ENCODE results near the gene OR4C6. TPM values are rescaled to one million over a fixed set of nuclear protein-coding genes. Genes with fewer than 3 reads are reported as not detected.
A peak's percentile ranks its signal among the peaks of the same experiment; 100 is the strongest.

Gene OR4C6
- total RNA-seq, 1 experiment from 2014 or later = 0.47 TPM

DNA sequence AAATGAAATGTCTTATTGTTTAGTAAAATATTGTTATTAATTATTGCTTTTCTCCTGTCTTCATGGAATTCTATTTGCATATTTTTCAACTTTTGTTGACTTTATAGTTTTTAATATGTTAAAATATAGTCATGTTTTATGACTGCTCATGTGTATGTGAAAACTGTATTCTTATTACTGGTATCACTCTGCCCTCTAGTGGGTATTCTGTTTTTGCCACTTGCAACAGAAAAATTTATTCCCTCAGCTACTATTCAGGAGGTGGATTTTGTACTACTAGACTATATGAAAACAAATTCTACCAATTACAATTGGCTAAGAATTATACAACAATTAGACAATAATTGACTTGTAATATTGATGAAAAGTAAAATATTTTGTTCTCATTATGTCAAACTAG lies 45.0 kb downstream of the OR4C6 start:
- Mint-ChIP-seq H3K27ac (ENCODE audit: unreplicated experiment) (no peak overlapping the region), H3K27me3 (ENCODE audit: unreplicated experiment) (no peaks in the 10 kb centered on the region), H3K36me3 (ENCODE audit: insufficient read depth, unreplicated experiment) (no peaks in the 10 kb centered on the region), H3K9me3 (ENCODE audit: low read depth, unreplicated experiment) (peaks cover 5% of the 10 kb centered on the region), H3K4me3 (ENCODE audit: low read depth, unreplicated experiment) (no peak overlapping the region), H3K4me1 (ENCODE audit: low read depth, unreplicated experiment) (no peaks in the 10 kb centered on the region)
- BruUV-seq (replicated peaks) = no TSS peak
- intact Hi-C loops (cut with micrococcal nuclease; ENCODE audit: unreplicated experiment) = no loop called here
- peak; percentile 36 for DNase-seq
- TF ChIP-seq, protein P1, sequence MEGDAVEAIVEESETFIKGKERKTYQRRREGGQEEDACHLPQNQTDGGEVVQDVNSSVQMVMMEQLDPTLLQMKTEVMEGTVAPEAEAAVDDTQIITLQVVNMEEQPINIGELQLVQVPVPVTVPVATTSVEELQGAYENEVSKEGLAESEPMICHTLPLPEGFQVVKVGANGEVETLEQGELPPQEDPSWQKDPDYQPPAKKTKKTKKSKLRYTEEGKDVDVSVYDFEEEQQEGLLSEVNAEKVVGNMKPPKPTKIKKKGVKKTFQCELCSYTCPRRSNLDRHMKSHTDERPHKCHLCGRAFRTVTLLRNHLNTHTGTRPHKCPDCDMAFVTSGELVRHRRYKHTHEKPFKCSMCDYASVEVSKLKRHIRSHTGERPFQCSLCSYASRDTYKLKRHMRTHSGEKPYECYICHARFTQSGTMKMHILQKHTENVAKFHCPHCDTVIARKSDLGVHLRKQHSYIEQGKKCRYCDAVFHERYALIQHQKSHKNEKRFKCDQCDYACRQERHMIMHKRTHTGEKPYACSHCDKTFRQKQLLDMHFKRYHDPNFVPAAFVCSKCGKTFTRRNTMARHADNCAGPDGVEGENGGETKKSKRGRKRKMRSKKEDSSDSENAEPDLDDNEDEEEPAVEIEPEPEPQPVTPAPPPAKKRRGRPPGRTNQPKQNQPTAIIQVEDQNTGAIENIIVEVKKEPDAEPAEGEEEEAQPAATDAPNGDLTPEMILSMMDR (IDR thresholded peaks at IDR 0.05; ENCODE audit: unreplicated experiment) = peak; percentile 54
- CTCF ChIA-PET = no interaction called here

DNA sequence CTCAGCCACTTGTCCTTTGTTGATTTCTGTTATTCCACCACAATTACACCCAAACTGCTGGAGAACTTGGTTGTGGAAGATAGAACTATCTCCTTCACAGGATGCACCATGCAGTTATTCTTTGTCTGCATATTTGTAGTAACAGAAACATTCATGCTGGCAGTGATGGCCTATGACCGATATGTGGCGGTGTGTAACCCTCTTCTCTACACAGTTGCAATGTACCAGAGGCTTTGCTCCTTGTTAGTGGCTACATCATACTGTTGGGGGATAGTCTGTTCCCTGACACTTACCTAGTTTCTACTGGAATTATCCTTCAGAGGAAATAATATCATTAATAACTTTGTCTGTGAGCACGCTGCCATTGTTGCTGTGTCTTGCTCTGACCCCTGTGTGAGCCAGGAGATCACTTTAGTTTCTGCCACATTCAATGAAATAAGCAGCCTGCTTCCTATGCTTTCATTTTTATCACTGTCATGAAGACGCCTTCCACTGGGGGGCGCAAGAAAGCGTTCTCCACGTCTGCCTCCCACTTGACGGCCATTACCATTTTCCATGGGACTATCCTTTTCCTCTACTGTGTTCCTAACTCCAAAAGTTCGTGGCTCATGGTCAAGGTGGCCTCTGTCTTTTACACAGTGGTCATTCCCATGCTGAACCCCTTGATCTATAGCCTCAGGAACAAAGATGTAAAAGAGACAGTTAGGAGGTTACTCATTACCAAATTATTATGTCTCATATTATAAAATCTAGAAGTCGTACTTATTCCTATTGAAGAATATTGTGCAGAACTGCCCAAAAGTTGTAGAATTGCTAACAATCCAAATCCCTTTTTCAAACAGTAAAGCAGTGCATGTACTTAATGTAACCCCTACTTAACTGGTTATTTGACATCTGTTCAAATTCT lies 53.2 kb downstream of the OR4C6 start:
- Mint-ChIP-seq H3K27ac (ENCODE audit: unreplicated experiment) (no peak overlapping the region), H3K4me1 (ENCODE audit: low read depth, unreplicated experiment) (no peaks in the 10 kb centered on the region), H3K36me3 (ENCODE audit: insufficient read depth, unreplicated experiment) (no peaks in the 10 kb centered on the region), H3K27me3 (ENCODE audit: unreplicated experiment) (no peaks in the 10 kb centered on the region), H3K9me3 (ENCODE audit: low read depth, unreplicated experiment) (peaks cover 2% of the 10 kb centered on the region), H3K4me3 (ENCODE audit: low read depth, unreplicated experiment) (no peak overlapping the region)
- CTCF ChIA-PET = no interaction called here
- peak; percentile 16 for DNase-seq
- intact Hi-C loops (cut with micrococcal nuclease; ENCODE audit: unreplicated experiment) = no loop called here
- TF ChIP-seq, protein P1 (IDR thresholded peaks at IDR 0.05; ENCODE audit: unreplicated experiment) = no peak
- no TSS peak for BruUV-seq (replicated peaks)

Other genes with a start within 250 kb of the OR4C6 start
- gene OR4C15, start 107.7 kb upstream of the OR4C6 start, total RNA-seq (2022) = not detected in 2 replicates
- gene OR4C16, start 90.1 kb upstream of the OR4C6 start, total RNA-seq (2022) = not detected in 2 replicates
- gene OR4C11, start 54.6 kb upstream of the OR4C6 start, total RNA-seq (2022) = not detected in 2 replicates
- gene OR4P4, start 27.1 kb upstream of the OR4C6 start, total RNA-seq (2022) = not detected in 2 replicates
- not detected in 2 replicates for gene OR4S2, start 13.9 kb upstream of the OR4C6 start, total RNA-seq (2022)
- gene OR5D13, start 111.2 kb downstream of the OR4C6 start, total RNA-seq (2022) = not detected in 2 replicates
- gene OR5D14, start 133.4 kb downstream of the OR4C6 start, total RNA-seq (2022) = not detected in 2 replicates
- not detected in 2 replicates for gene OR5L1, start 149.2 kb downstream of the OR4C6 start, total RNA-seq (2022)
- gene OR5D18, start 157.4 kb downstream of the OR4C6 start, total RNA-seq (2022) = not detected in 2 replicates
- not detected in 2 replicates for gene OR5L2, start 165.0 kb downstream of the OR4C6 start, total RNA-seq (2022)
- not detected in 2 replicates for gene OR5D16, start 176.6 kb downstream of the OR4C6 start, total RNA-seq (2022)
- not detected in 2 replicates for gene TRIM51, start 221.1 kb downstream of the OR4C6 start, total RNA-seq (2022)